H1 (cell line): ENCODE results near the gene SHMT1.

Experiments used
- BACH1 ChIP-seq: IDR thresholded peaks from 2 replicates; pipeline ENCODE4 v1.6.1; 2012; ENCODE audit warnings: low read length, improper control_type of control experiment
- CHD1 ChIP-seq: IDR thresholded peaks from 2 replicates; pipeline ENCODE4 v1.6.1; 2012; ENCODE audit warnings: low read depth, low read length, improper control_type of control experiment
- FOSL1 ChIP-seq: IDR thresholded peaks from 2 replicates; pipeline ENCODE4 v1.6.1; 2011; ENCODE audit warnings: mild to moderate bottlenecking, low read depth, low read length, moderate library complexity; ENCODE audit not compliant: insufficient read depth
- KDM1A ChIP-seq: fragments of 200-600, 300-600 bp; sonication (generic); IDR thresholded peaks from 2 replicates; pipeline ENCODE4 v1.7.1; 2016; ENCODE audit warnings: mild to moderate bottlenecking, low read length, borderline replicate concordance
- POLR2A ChIP-seq, 2 experiments: IDR thresholded peaks; 1 replicate in 1 of 2; 2 replicates in 1 of 2; pipeline ENCODE4 v1.6.1; 2011; ENCODE audit warnings: low read depth in 2 of 2, low read length in 2 of 2, mild to moderate bottlenecking in 2 of 2; ENCODE audit errors: control extremely low read depth in 1 of 2
- SP1 ChIP-seq: IDR thresholded peaks from 2 replicates; pipeline ENCODE4 v1.6.1; 2011; ENCODE audit warnings: low read depth, low read length

DNA sequence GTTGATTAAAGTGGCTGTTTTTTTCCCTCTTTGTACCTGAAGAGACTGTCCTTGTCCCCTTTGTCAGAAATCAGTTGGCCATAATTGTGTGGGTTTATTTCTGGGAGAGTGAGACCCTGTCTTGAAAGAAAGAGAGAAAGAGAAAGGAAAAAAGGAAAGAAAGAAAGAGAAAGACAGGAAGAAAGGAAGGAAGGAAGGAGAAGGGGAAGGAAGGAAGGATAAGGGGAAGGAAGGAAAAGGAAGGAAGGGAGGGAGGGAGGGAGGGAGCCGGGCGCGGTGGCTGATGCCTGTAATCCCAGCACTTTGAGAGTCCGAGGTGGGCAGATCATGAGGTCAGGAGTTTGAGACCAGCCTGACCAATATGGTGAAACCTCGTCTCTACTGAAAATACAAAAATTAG lies 7.4 kb upstream of the SHMT1 start:
- TF ChIP-seq CHD1 (no peak), SP1 (no peak), KDM1A (no peak), BACH1 (no peak), FOSL1 (no peak), POLR2A (IDR thresholded peaks at IDR 0.05; ENCODE audit: control extremely low read depth in 1 of 2, low read depth in 2 of 2, low read length in 2 of 2) (no peak)
